K562 (cell line): ENCODE results near the gene NUTF2. TPM values are rescaled to one million over a fixed set of nuclear protein-coding genes. Genes with fewer than 3 reads are reported as not detected.

Experiments used
- ATAC-seq: fragments of 200-7000 bp; cut with Tn5 transposase; 3 replicates; pipeline ENCODE4 v1.9.1; 2020; ENCODE audit warnings: moderate library complexity
- BruUV-seq: library from RNA; stranded (reverse); fragments of 400-500 nt; replicated peaks from 2 replicates; lab custom pipeline; 2021; lab: Mats Ljungman, UMichigan
- CTCF ChIA-PET: fragments of 300-600 bp; formaldehyde crosslinking; extraction: SDS; loops from one replicate; lab custom pipeline; 2021; ENCODE audit warnings: low intra/inter-chr PET ratio; lab: Yijun Ruan, JAX
- POLR2A ChIA-PET: fragments of 300-600, 350-650 bp; sonication (Branson Sonifier 250); formaldehyde crosslinking; extraction: SDS; loops from one replicate; lab custom pipeline; 2021; ENCODE audit warnings: antibody characterized with exemption, inconsistent platforms; lab: Yijun Ruan, JAX
- DNase-seq, 4 experiments: peaks; one replicate each; pipeline versions ENCODE4 v3.0.0 to v3.0.0-alpha.2; 2011 to 2018; ENCODE audit warnings: low spot score in 3 of 4, mixed read lengths in 3 of 4; ENCODE audit errors: extremely low read depth in 1 of 4
- FAIRE-seq: peaks from 2 replicates; lab custom pipeline; 2011; peaks lifted over from hg19 to GRCh38; lab: Jason Lieb, UNC
- H2AFZ ChIP-seq: 2 replicates; pipeline ENCODE4 v1.6.0; 2011; ENCODE audit warnings: low read depth, low read length, control low read depth, inconsistent platforms
- H3K27ac ChIP-seq: fragments of 200-600 bp; 3 replicates; pipeline ENCODE4 v1.8.0; 2011; ENCODE audit warnings: low read depth, mild to moderate bottlenecking, control low read depth, inconsistent platforms, low read length, moderate library complexity, mixed read lengths; ENCODE audit errors: extremely low read depth
- H3K27me3 ChIP-seq, 2 experiments: fragments of 300-600 bp in 1 of 2; 2 replicates in 1 of 2; 3 replicates in 1 of 2; pipeline versions ENCODE4 v1.6.0 to v1.8.0; 2011; ENCODE audit warnings: inconsistent platforms in 2 of 2, low read length in 2 of 2, mild to moderate bottlenecking in 1 of 2, mixed read lengths in 1 of 2, moderate library complexity in 1 of 2; ENCODE audit not compliant: control insufficient read depth in 2 of 2, insufficient read depth in 2 of 2
- H3K36me3 ChIP-seq: fragments of 300-600 bp; 3 replicates; pipeline ENCODE4 v1.8.0; 2011; ENCODE audit warnings: mild to moderate bottlenecking, low read length, inconsistent platforms; ENCODE audit not compliant: control insufficient read depth, insufficient read depth
- H3K4me1 ChIP-seq, 2 experiments: fragments of 200-600 bp in 1 of 2; replicated peaks in 1 of 2; 2 replicates in 1 of 2; 3 replicates in 1 of 2; pipeline versions ENCODE4 v1.5.1 to v1.8.0; 2011; ENCODE audit warnings: inconsistent platforms in 2 of 2, low read length in 2 of 2, mild to moderate bottlenecking in 1 of 2, mixed read lengths in 1 of 2, moderate library complexity in 1 of 2; ENCODE audit not compliant: control insufficient read depth in 2 of 2, insufficient read depth in 2 of 2
- H3K4me2 ChIP-seq: 2 replicates; pipeline ENCODE4 v1.6.1; 2011; ENCODE audit warnings: low read length, control low read depth, inconsistent platforms, mixed read lengths; ENCODE audit not compliant: insufficient read depth
- H3K4me3 ChIP-seq: fragments of 200-600 bp; sonication (generic), shearing (Covaris generic); 2 replicates; pipeline ENCODE4 v1.5.1; 2016; ENCODE audit warnings: control low read depth, inconsistent platforms
- H3K79me2 ChIP-seq: fragments of 200-600 bp; 3 replicates; pipeline ENCODE4 v1.8.0; 2011; ENCODE audit warnings: low read length, inconsistent platforms; ENCODE audit not compliant: control insufficient read depth, insufficient read depth
- H3K9ac ChIP-seq, 2 experiments: 2 replicates each; pipeline versions ENCODE4 v1.6.0 to v1.6.1; 2011; ENCODE audit warnings: low read depth in 2 of 2, low read length in 2 of 2, control low read depth in 1 of 2, inconsistent platforms in 1 of 2, mild to moderate bottlenecking in 1 of 2, mixed read lengths in 1 of 2; ENCODE audit not compliant: insufficient read depth in 1 of 2
- H3K9me1 ChIP-seq: one replicate; pipeline ENCODE4 v1.6.0; 2011; ENCODE audit warnings: inconsistent platforms, mild to moderate bottlenecking, low read length, moderate library complexity; ENCODE audit not compliant: control insufficient read depth, insufficient read depth
- H3K9me3 ChIP-seq: replicated peaks from 2 replicates; pipeline ENCODE4 v1.5.1; 2011; ENCODE audit warnings: low read depth, low read length, inconsistent platforms; ENCODE audit not compliant: control insufficient read depth, insufficient read depth
- H4K20me1 ChIP-seq: replicated peaks from 2 replicates; pipeline ENCODE4 v1.6.1; 2011; ENCODE audit warnings: low read length, inconsistent platforms, mixed read lengths; ENCODE audit not compliant: control insufficient read depth, insufficient read depth
- C11orf30 ChIP-seq: fragments of 450-650 bp; IDR thresholded peaks from 2 replicates; pipeline ENCODE4 v1.6.1; 2016; ENCODE audit warnings: low read depth, mild to moderate bottlenecking
- DPF2 ChIP-seq: fragments of 450-650 bp; IDR thresholded peaks from 2 replicates; pipeline ENCODE4 v1.6.1; 2016
- MXI1 ChIP-seq: IDR thresholded peaks from 2 replicates; pipeline ENCODE4 v1.6.1; 2011; ENCODE audit warnings: low read depth, mild to moderate bottlenecking, improper control_type of control experiment, low read length
- PCBP1 ChIP-seq: fragments of 200-400 bp; formaldehyde crosslinking; IDR thresholded peaks from 2 replicates; pipeline ENCODE4 v1.6.1; 2018; ENCODE audit warnings: mild to moderate bottlenecking, low read depth, low read length; ENCODE audit not compliant: poor library complexity, severe bottlenecking
- SIN3A ChIP-seq, 2 experiments: fragments of 150-350 bp in 1 of 2; IDR thresholded peaks; 2 replicates each; pipeline ENCODE4 v1.6.1; 2011 to 2016; ENCODE audit warnings: borderline replicate concordance in 2 of 2, low read depth in 2 of 2, low read length in 2 of 2, mild to moderate bottlenecking in 2 of 2, moderate library complexity in 2 of 2; ENCODE audit not compliant: control insufficient read depth in 1 of 2
- ZKSCAN8 ChIP-seq: fragments of 200-800 bp; sonication (Bioruptor generic); IDR thresholded peaks from 2 replicates; pipeline ENCODE4 v1.6.1; 2016; ENCODE audit warnings: missing genetic modification characterization, missing compliant biosample characterization
- ZNF592 ChIP-seq: fragments of 450-650 bp; IDR thresholded peaks from 2 replicates; pipeline ENCODE4 v1.6.1; 2017; ENCODE audit warnings: antibody characterized with exemption, mild to moderate bottlenecking
- ZNF740 ChIP-seq, 3 experiments: fragments of 200-800 bp in 1 of 3; sonication (Bioruptor generic) in 1 of 3; sonication (generic) in 1 of 3; formaldehyde crosslinking in 1 of 3; IDR thresholded peaks; 2 replicates each; pipeline versions ENCODE4 v1.6.1 to v1.8.0; 2016 to 2022; ENCODE audit warnings: mild to moderate bottlenecking in 2 of 3, missing compliant biosample characterization in 2 of 3, missing genetic modification characterization in 2 of 3, missing genetic modification reagents in 1 of 3
- WGBS: fragments of 100-300 bp; shearing (Covaris generic); methylation state at CpG from one replicate; pipeline ENCODE4 v1.1.6; 2016; ENCODE audit warnings: low coverage, mixed read lengths; ENCODE audit not compliant: insufficient coverage; ENCODE audit errors: missing lambda C conversion rate; 5-methylcytosine and 5-hydroxymethylcytosine counted together
- in situ Hi-C: fragments of 300-500 bp; cut with MboI; formaldehyde crosslinking; loops from 4 replicates; pipeline ENCODE4 v1.15.0; 2018; ENCODE audit warnings: inconsistent platforms, mixed read lengths
- intact Hi-C: fragments of 100-400 bp; cut with micrococcal nuclease; formaldehyde crosslinking; loops from 2 replicates; pipeline ENCODE4 v1.14.2; 2022
- polyA plus RNA-seq, 8 experiments: library from polyadenylated mRNA; depleted of rRNA in 4 of 8; stranded (reverse) in 5 of 8; unstranded in 3 of 8; fragments of >200 nt; fragmentation: Nextera tagmentation in 2 of 8; fragmentation: Illumina TruSeq in 1 of 8; extraction: Ambion mirVana in 2 of 8; extraction: Trizol in 1 of 8; gene quantifications; 2 replicates each; pipeline versions ENCODE4 v1.2.1 to v1.2.3, GENCODE V29; 2011 to 2014; ENCODE audit warnings: inconsistent platforms in 1 of 8, missing spikeins in 1 of 8
- total RNA-seq, 7 experiments: library from RNA; depleted of rRNA in 6 of 7; stranded (reverse); fragments of >200 nt in 6 of 7; fragmentation: Illumina TruSeq in 2 of 7; extraction: Trizol in 2 of 7; gene quantifications; 2 replicates each; pipeline versions ENCODE4 v1.2.1 to v1.2.3, GENCODE V29; 2011 to 2021; ENCODE audit warnings: low replicate concordance in 1 of 7
- TF ChIP-seq, protein P1 (sequence below): fragments of 450-650 bp; IDR thresholded peaks from 2 replicates; pipeline ENCODE4 v1.6.1; 2016; ENCODE audit warnings: borderline replicate concordance
- TF ChIP-seq, protein P2 (sequence below): sonication (generic); formaldehyde crosslinking; IDR thresholded peaks from 2 replicates; pipeline ENCODE4 v1.8.0; 2022; ENCODE audit warnings: mild to moderate bottlenecking, missing genetic modification reagents

NUTF2 gene
- total and polyA plus RNA-seq, 9 of the 15 experiments (the other 6 are each of a cell fraction or from before 2014, with no cell fraction given), result 106 to 248 (median 147) TPM

DNA sequence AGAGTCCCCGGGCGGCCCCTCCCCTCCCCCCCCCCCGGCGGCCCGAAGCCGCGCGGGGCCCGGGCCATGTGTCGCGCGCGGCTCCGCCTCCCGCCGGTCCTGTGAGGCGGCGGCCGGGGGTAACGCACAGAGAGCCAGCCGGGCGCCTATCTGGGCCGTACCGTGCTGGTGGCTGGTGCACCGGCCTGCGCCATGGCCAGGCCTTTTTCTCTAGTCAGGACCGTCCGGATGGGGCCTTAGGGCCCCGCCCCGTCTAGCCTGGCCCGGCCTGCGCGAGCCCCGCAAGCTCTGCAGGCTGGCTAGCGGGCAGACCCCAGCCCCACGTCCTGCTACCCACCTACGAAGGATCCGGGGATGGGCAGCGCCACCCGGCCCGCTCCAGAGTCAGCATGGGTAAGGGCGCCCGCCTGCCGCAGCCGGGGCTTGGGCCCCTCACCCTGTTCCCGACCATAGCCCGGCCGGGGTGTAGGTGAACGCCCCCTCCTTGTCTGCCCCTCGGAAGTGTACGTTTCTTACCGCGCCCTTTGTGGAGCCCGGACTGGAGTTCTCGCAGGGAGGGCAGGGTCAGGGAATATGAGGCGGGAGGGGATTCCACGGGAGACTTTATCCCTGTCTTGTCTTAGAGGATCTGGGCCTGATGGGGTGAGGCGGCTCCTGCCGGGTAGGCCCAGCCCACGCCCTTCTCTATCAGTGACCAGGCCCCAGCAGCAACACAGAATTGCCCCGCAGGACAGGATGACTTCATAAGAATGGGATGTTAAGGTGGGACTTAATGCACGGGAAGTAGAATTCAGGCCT is 530 bp downstream of the NUTF2 start, which contains the start of gene CENPT:
Gene CENPT (minus strand): TSS at position 630 of the 798 bp plus-strand sequence. CDS start 13,834 bp downstream, outside the sequence.
- Histone ChIP-seq H3K79me2 (peaks cover 92% of the 10 kb centered on the region), H3K4me1 (peaks cover 30 to 45% of the 10 kb centered on the region in 2 experiments), H3K4me2 (peak within 1 kb of the TSS; percentile 84), H3K27ac (peak within 1 kb of the TSS; percentile 77), H2AFZ (peak within 1 kb of the TSS; percentile 81), H3K27me3 (no peaks in the 10 kb centered on the region), H3K9me1 (peaks cover 5% of the 10 kb centered on the region), H3K4me3 (peak within 1 kb of the TSS; percentile 99), H3K9ac (peak within 1 kb of the TSS; percentile 94), H3K9me3 (no peaks in the 10 kb centered on the region), H3K36me3 (peaks cover 33% of the 10 kb centered on the region), H4K20me1 (no peaks in the 10 kb centered on the region; the same call in 1 of the 2 replicates)
- POLR2A ChIA-PET, result interaction anchor here (0.7 to 2.2 kb wide), 2 partner anchors 10 to 142 kb away, joined by 3 to 10 read pairs; no protein-coding TSS in a partner anchor
- CTCF ChIA-PET, result no interaction called here
- intact Hi-C loops (loop anchor here (2.0 kb wide), 1 partner anchor 46 kb away; the partner anchor contains the start of gene PSKH1), in situ Hi-C loops (no loop called here)
- ATAC-seq, result peak; percentile 76
- BruUV-seq, result no TSS peak
- DNase-seq, result peak; percentile 76 to 85 (median 80)
- FAIRE-seq, result peak; percentile 80
- 2% methylated on average over 35 of the region's 62 CpGs for WGBS
- TF ChIP-seq PCBP1, result peak; percentile 51
- TF ChIP-seq C11orf30, result no peak
- TF ChIP-seq MXI1, result peak; percentile 28; the same call in 1 of the 2 replicates
- no peak for TF ChIP-seq ZKSCAN8 (CRISPR knock-in tag)
- TF ChIP-seq ZNF740 (CRISPR knock-in tag; IDR thresholded peaks at IDR 0.05), result no peak
- TF ChIP-seq ZNF740 (tag; IDR thresholded peaks at IDR 0.05), result peak in 1 of 2 experiments; percentile 53; a peak in 2 of 4 replicates
- TF ChIP-seq ZNF592, result no peak
- TF ChIP-seq, protein P1, sequence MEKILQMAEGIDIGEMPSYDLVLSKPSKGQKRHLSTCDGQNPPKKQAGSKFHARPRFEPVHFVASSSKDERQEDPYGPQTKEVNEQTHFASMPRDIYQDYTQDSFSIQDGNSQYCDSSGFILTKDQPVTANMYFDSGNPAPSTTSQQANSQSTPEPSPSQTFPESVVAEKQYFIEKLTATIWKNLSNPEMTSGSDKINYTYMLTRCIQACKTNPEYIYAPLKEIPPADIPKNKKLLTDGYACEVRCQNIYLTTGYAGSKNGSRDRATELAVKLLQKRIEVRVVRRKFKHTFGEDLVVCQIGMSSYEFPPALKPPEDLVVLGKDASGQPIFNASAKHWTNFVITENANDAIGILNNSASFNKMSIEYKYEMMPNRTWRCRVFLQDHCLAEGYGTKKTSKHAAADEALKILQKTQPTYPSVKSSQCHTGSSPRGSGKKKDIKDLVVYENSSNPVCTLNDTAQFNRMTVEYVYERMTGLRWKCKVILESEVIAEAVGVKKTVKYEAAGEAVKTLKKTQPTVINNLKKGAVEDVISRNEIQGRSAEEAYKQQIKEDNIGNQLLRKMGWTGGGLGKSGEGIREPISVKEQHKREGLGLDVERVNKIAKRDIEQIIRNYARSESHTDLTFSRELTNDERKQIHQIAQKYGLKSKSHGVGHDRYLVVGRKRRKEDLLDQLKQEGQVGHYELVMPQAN, result peak; percentile 67
- peak; percentile 58; the same call in 1 of the 2 replicates for TF ChIP-seq DPF2
- TF ChIP-seq, protein P2, sequence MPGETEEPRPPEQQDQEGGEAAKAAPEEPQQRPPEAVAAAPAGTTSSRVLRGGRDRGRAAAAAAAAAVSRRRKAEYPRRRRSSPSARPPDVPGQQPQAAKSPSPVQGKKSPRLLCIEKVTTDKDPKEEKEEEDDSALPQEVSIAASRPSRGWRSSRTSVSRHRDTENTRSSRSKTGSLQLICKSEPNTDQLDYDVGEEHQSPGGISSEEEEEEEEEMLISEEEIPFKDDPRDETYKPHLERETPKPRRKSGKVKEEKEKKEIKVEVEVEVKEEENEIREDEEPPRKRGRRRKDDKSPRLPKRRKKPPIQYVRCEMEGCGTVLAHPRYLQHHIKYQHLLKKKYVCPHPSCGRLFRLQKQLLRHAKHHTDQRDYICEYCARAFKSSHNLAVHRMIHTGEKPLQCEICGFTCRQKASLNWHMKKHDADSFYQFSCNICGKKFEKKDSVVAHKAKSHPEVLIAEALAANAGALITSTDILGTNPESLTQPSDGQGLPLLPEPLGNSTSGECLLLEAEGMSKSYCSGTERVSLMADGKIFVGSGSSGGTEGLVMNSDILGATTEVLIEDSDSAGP (CRISPR knock-in tag), result no peak
- TF ChIP-seq SIN3A (IDR thresholded peaks at IDR 0.05; ENCODE audit: borderline replicate concordance in 2 of 2, control insufficient read depth in 1 of 2, low read depth in 2 of 2, low read length in 2 of 2), result peak in 1 of 2 experiments; percentile 74; a peak in 2 of 4 replicates
